ENCODE results near the gene NADK2.

NADK2 gene

DNA sequence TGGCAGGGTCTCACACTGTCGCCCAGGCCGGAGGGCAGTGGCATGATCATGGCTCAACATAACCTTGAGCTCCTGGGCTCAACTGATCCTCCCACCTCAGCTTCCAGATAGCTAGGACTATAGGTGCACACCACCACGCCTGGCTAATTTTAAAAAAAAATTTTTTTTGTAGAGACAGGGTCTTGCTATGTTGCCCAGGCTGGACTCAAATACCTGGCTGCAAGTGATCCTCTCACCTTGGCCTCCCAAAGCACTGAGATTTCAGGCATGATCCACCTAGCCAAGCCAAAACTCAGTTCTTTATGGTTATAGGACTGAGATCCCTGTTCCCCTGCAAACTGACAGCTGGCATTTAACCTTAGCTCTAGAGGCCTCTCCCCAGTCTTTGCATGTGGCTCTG is 95.3 kb downstream of the NADK2 start:
- H3K4me3 ChIP-seq (ENCODE audit: low read length) = no peak overlapping the region
- H2AFZ ChIP-seq (ENCODE audit: low read depth, low read length) = no peak overlapping the region
- peaks cover 12% of the 10 kb centered on the region for H3K4me1 ChIP-seq (ENCODE audit: insufficient read depth, low read length)
- peaks cover 5% of the 10 kb centered on the region for H3K36me3 ChIP-seq (ENCODE audit: insufficient read depth, low read length)
- no peaks in the 10 kb centered on the region for H3K27me3 ChIP-seq (ENCODE audit: insufficient read depth, low read length)
- no peaks in the 10 kb centered on the region for H3K9me3 ChIP-seq (ENCODE audit: low read length)

DNA sequence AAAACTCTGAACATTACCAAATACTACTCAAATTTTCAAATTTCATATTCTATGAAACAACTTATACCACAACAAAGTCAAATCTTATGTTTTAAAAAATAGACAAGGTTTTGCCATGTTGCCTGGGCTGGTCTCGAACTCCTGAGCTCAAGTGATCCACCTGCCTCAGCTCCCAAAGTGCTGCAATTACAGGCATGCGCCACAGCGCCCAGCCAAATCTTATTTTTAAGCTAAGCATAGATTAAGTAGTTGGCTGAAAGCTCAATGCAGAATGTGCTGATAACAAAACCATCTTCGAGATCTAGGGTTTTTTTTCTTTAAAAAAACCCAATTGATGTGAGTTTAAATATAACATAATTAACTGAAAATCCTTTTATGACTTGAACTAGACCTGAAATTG is 96.4 kb downstream of the NADK2 start:
- no peaks in the 10 kb centered on the region for H3K27me3 ChIP-seq (ENCODE audit: insufficient read depth, low read length)
- no peaks in the 10 kb centered on the region for H3K9me3 ChIP-seq (ENCODE audit: low read length)
- no peak overlapping the region for H2AFZ ChIP-seq (ENCODE audit: low read depth, low read length)
- peaks cover 6% of the 10 kb centered on the region for H3K4me1 ChIP-seq (ENCODE audit: insufficient read depth, low read length)
- no peak overlapping the region for H3K4me3 ChIP-seq (ENCODE audit: low read length)
- H3K36me3 ChIP-seq (ENCODE audit: insufficient read depth, low read length) = peaks cover 7% of the 10 kb centered on the region
